Esophagus squamous epithelium (tissue), 4 donors: ENCODE results near the gene CACNA2D3.

ENCODE experiments used
- POLR2A ChIP-seq, 4 donors: fragments of 450-650 bp; IDR thresholded peaks; one replicate each; pipeline ENCODE4 v1.6.1; 2017; ENCODE audit warnings: antibody characterized with exemption in 4 of 4, mild to moderate bottlenecking in 4 of 4, moderate library complexity in 3 of 4
- TF ChIP-seq, protein P1 (sequence below), 6 experiments: fragments of 450-650 bp in 4 of 6; fragments of 200-600 bp in 2 of 6; sonication (generic) in 2 of 6; IDR thresholded peaks; one replicate each; pipeline ENCODE4 v1.5.1; 2016 to 2019; ENCODE audit warnings: antibody characterized with exemption in 6 of 6, mild to moderate bottlenecking in 4 of 6, moderate library complexity in 4 of 6

DNA sequence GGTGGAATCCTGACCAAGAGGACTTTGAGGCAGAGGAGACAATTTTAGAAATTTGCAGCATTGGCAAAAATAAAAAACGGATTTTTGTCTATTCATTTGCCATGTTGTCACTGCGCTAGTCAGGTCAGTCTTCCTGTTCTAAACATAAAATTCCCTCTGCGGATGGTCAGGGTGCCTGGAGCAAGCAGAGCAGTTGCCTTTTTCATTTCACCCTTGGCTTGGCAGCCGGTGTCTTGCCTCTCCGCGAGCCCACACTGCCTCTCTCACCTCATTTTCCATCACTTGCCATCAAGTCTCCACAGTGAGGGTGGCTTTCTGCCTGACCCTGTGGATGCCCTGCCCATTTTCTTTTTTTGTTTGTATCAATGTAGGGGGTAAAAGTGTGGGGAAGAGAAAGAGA is 409.4 kb downstream of the CACNA2D3 start:
- TF ChIP-seq, protein P1, sequence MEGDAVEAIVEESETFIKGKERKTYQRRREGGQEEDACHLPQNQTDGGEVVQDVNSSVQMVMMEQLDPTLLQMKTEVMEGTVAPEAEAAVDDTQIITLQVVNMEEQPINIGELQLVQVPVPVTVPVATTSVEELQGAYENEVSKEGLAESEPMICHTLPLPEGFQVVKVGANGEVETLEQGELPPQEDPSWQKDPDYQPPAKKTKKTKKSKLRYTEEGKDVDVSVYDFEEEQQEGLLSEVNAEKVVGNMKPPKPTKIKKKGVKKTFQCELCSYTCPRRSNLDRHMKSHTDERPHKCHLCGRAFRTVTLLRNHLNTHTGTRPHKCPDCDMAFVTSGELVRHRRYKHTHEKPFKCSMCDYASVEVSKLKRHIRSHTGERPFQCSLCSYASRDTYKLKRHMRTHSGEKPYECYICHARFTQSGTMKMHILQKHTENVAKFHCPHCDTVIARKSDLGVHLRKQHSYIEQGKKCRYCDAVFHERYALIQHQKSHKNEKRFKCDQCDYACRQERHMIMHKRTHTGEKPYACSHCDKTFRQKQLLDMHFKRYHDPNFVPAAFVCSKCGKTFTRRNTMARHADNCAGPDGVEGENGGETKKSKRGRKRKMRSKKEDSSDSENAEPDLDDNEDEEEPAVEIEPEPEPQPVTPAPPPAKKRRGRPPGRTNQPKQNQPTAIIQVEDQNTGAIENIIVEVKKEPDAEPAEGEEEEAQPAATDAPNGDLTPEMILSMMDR (IDR thresholded peaks at IDR 0.05): no peak
- TF ChIP-seq POLR2A (IDR thresholded peaks at IDR 0.05): no peak
